Liver (tissue), 9 donors: ENCODE results near the gene PKD2L1. TPM values are rescaled to one million over a fixed set of nuclear protein-coding genes. Genes with fewer than 3 reads are reported as not detected.

Source experiments
- DNase-seq: peaks from one replicate; pipeline ENCODE4 v3.0.0-alpha.2; 2017; ENCODE audit warnings: low spot score
- H3K27ac ChIP-seq, 2 donors: one replicate each; pipeline ENCODE4 v1.7.0; 2013; ENCODE audit warnings: inconsistent platforms in 2 of 2, low read length in 2 of 2, control low read depth in 1 of 2, low read depth in 1 of 2, mild to moderate bottlenecking in 1 of 2
- H3K27me3 ChIP-seq, 4 donors: one replicate each; pipeline versions ENCODE4 v1.6.1 to v1.7.0; 2013; ENCODE audit warnings: low read length in 3 of 4, inconsistent platforms in 1 of 4, mild to moderate bottlenecking in 1 of 4, moderate library complexity in 1 of 4; ENCODE audit not compliant: control insufficient read depth in 4 of 4, insufficient read depth in 4 of 4
- H3K36me3 ChIP-seq, 4 donors: one replicate each; pipeline versions ENCODE4 v1.6.1 to v1.7.0; 2013; ENCODE audit warnings: low read length in 3 of 4, mild to moderate bottlenecking in 3 of 4, low read depth in 1 of 4, moderate library complexity in 1 of 4; ENCODE audit not compliant: control insufficient read depth in 4 of 4, insufficient read depth in 3 of 4
- H3K4me1 ChIP-seq, 4 donors: one replicate each; pipeline versions ENCODE4 v1.6.1 to v1.7.0; 2013; ENCODE audit warnings: low read length in 3 of 4, mild to moderate bottlenecking in 3 of 4, moderate library complexity in 1 of 4; ENCODE audit not compliant: control insufficient read depth in 4 of 4, insufficient read depth in 4 of 4
- H3K4me3 ChIP-seq, 3 donors: one replicate each; pipeline versions ENCODE4 v1.6.1 to v1.7.0; 2013; ENCODE audit warnings: low read length in 3 of 3, control low read depth in 1 of 3, low read depth in 1 of 3, mild to moderate bottlenecking in 1 of 3
- H3K9ac ChIP-seq, 2 donors: one replicate each; pipeline ENCODE4 v1.7.0; 2013; ENCODE audit warnings: low read length in 2 of 2, mild to moderate bottlenecking in 2 of 2, moderate library complexity in 2 of 2, control low read depth in 1 of 2, low read depth in 1 of 2
- H3K9me3 ChIP-seq, 4 donors: one replicate each; pipeline versions ENCODE4 v1.6.1 to v1.7.0; 2013; ENCODE audit warnings: low read length in 3 of 4; ENCODE audit not compliant: control insufficient read depth in 4 of 4
- EGR1 ChIP-seq, 2 donors: IDR thresholded peaks; 2 replicates each; pipeline ENCODE4 v1.6.1; 2016 to 2018; ENCODE audit warnings: antibody characterized with exemption in 2 of 2, low read depth in 2 of 2
- FOXA1 ChIP-seq: IDR thresholded peaks from 2 replicates; pipeline ENCODE4 v1.6.1; 2016; ENCODE audit warnings: antibody characterized with exemption
- FOXA2 ChIP-seq: IDR thresholded peaks from 2 replicates; pipeline ENCODE4 v1.6.1; 2016; ENCODE audit warnings: antibody characterized with exemption
- HNF4A ChIP-seq, 2 donors: conservative IDR thresholded peaks; 2 replicates each; pipeline ENCODE4 v1.6.1; 2016; ENCODE audit warnings: antibody characterized with exemption in 2 of 2, mild to moderate bottlenecking in 2 of 2
- HNF4G ChIP-seq: IDR thresholded peaks from 2 replicates; pipeline ENCODE4 v1.6.1; 2016; ENCODE audit warnings: antibody characterized with exemption
- JUND ChIP-seq, 2 donors: IDR thresholded peaks; 2 replicates each; pipeline ENCODE4 v1.6.1; 2016; ENCODE audit warnings: antibody characterized with exemption in 2 of 2
- NR2F2 ChIP-seq: IDR thresholded peaks from 2 replicates; pipeline ENCODE4 v1.6.1; 2016; ENCODE audit warnings: antibody characterized with exemption
- RAD21 ChIP-seq, 2 donors: IDR thresholded peaks; 2 replicates each; pipeline ENCODE4 v1.6.1; 2016; ENCODE audit warnings: antibody characterized with exemption in 2 of 2, mild to moderate bottlenecking in 2 of 2
- RXRA ChIP-seq, 2 donors: IDR thresholded peaks; 2 replicates each; pipeline ENCODE4 v1.6.1; 2017 to 2018; ENCODE audit warnings: antibody characterized with exemption in 2 of 2, mild to moderate bottlenecking in 1 of 2
- SP1 ChIP-seq: IDR thresholded peaks from 2 replicates; pipeline ENCODE4 v1.6.1; 2018; ENCODE audit warnings: antibody characterized with exemption, mild to moderate bottlenecking
- TAF1 ChIP-seq: conservative IDR thresholded peaks from 2 replicates; pipeline ENCODE4 v1.6.1; 2016; ENCODE audit warnings: antibody characterized with exemption, mild to moderate bottlenecking
- YY1 ChIP-seq: IDR thresholded peaks from 2 replicates; pipeline ENCODE4 v1.6.1; 2016; ENCODE audit warnings: antibody characterized with exemption, mild to moderate bottlenecking
- WGBS: extraction: QIAGEN DNeasy Blood & Tissue Kit; methylation state at CpG from one replicate; pipeline ENCODE4 v1.1.7; 2013; 5-methylcytosine and 5-hydroxymethylcytosine counted together
- polyA plus RNA-seq, 2 donors: library from polyadenylated mRNA; stranded (reverse) in 1 of 2; unstranded in 1 of 2; fragments of 200-250 nt in 1 of 2; fragments of >200 nt in 1 of 2; fragmentation: Nextera tagmentation in 1 of 2; extraction: Ambion mirVana in 1 of 2; gene quantifications; one replicate each; pipeline versions ENCODE4 v1.2.1 to v1.2.3, GENCODE V29; 2013 to 2015
- total RNA-seq, 2 donors: library from RNA; depleted of rRNA; stranded (reverse); fragments of >200 nt; gene quantifications; one replicate each; pipeline ENCODE4 v1.2.3, GENCODE V29; 2014
- TF ChIP-seq, protein P1 (sequence below): IDR thresholded peaks from 2 replicates; pipeline ENCODE4 v1.6.1; 2016; ENCODE audit warnings: antibody characterized with exemption
- TF ChIP-seq, protein P2 (sequence below): IDR thresholded peaks from 2 replicates; pipeline ENCODE4 v1.6.1; 2016; ENCODE audit warnings: antibody characterized with exemption
- TF ChIP-seq, protein P3 (sequence below): IDR thresholded peaks from 2 replicates; pipeline ENCODE4 v1.6.1; 2016; ENCODE audit warnings: antibody characterized with exemption, mild to moderate bottlenecking
- TF ChIP-seq, protein P4 (sequence below): fragments of 150-350 bp; IDR thresholded peaks from 2 replicates; pipeline ENCODE4 v1.5.1; 2017; ENCODE audit warnings: improper control_type of control experiment, low read depth, low read length; ENCODE audit not compliant: missing input control
- donor health status: healthy.
- donor health status: healthy.
- donor health status: healthy.
- donor health status: healthy.
- donor health status: healthy.

The PKD2L1 gene
- total and polyA plus RNA-seq, 4 donors: 0.06 to 0.15 (median 0.11) TPM

DNA sequence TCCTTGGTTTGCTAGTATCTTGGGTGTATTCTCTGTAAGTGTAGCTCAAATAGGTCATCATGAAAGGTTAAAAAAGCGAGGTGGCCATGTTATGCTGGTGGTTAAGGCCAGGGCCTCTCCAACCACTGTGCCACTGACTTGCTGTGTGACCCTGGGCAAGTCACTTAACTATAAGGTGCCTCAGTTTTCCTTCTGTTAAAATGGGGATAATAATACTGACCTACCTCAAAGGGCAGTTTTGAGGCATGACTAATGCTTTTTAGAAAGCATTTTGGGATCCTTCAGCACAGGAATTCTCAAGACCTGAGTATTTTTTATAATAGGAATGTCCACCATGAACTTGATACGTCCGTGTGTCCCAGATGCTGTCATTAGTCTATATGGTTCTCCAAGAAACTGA is 34.1 kb upstream of the PKD2L1 start:
- TF ChIP-seq SP1 (no peak), NR2F2 (no peak), FOXA2 (no peak)
- H3K9me3 ChIP-seq: no peaks in the 10 kb centered on the region
- no peak overlapping the region for H3K4me3 ChIP-seq
- H3K27me3 ChIP-seq: no peaks in the 10 kb centered on the region
- H3K27ac ChIP-seq: peak overlapping the region; percentile 64 to 79
- H3K36me3 ChIP-seq: peaks cover 0 to 2% (median 0%) of the 10 kb centered on the region in 4 donors
- WGBS: 83% methylated on average over 3 of the region's 3 CpGs
- DNase-seq: no peak
- peaks cover 6 to 46% (median 27%) of the 10 kb centered on the region in 4 donors for H3K4me1 ChIP-seq
- H3K9ac ChIP-seq: no peak overlapping the region

DNA sequence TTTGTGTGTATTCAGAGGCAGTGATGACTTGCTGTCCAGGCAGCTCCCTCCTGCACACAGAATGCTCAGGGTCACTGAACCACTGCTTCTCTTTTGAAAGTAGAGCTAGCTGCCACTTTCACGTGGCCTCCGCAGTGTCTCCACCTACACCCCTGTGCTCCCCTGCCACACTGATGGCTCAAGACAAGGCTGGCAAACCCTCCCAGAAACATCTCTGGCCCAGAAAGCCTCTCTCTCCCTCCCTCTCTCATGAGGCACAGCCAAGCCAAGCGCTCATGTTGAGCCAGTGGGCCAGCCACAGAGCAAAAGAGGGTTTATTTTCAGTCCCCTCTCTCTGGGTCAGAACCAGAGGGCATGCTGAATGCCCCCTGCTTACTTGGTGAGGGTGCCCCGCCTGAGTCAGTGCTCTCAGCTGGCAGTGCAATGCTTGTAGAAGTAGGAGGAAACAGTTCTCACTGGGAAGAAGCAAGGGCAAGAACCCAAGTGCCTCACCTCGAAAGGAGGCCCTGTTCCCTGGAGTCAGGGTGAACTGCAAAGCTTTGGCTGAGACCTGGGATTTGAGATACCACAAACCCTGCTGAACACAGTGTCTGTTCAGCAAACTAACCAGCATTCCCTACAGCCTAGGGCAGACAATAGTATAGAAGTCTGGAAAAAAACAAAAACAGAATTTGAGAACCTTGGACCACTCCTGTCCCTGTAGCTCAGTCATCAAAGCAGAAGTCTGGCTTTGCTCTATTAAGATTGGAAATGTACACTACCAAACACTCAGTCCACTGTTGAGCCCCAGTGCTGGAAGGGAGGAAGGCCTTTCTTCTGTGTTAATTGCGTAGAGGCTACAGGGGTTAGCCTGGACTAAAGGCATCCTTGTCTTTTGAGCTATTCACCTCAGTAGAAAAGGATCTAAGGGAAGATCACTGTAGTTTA is 32.8 kb upstream of the PKD2L1 start:
- TF ChIP-seq YY1 (peak; percentile 15), EGR1 (IDR thresholded peaks at IDR 0.05; ENCODE audit: low read depth in 2 of 2) (no peak), HNF4A (conservative IDR thresholded peaks at IDR 0.05) (peak; percentile 36 to 45), FOXA1 (no peak), SP1 (peak; percentile 59), TAF1 (no peak), RAD21 (IDR thresholded peaks at IDR 0.05) (peak in 1 of 2 donors; percentile 13), RXRA (IDR thresholded peaks at IDR 0.05) (peak; percentile 92)
- TF ChIP-seq, protein P1, sequence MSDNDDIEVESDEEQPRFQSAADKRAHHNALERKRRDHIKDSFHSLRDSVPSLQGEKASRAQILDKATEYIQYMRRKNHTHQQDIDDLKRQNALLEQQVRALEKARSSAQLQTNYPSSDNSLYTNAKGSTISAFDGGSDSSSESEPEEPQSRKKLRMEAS: peak; percentile 16
- TF ChIP-seq, protein P2, sequence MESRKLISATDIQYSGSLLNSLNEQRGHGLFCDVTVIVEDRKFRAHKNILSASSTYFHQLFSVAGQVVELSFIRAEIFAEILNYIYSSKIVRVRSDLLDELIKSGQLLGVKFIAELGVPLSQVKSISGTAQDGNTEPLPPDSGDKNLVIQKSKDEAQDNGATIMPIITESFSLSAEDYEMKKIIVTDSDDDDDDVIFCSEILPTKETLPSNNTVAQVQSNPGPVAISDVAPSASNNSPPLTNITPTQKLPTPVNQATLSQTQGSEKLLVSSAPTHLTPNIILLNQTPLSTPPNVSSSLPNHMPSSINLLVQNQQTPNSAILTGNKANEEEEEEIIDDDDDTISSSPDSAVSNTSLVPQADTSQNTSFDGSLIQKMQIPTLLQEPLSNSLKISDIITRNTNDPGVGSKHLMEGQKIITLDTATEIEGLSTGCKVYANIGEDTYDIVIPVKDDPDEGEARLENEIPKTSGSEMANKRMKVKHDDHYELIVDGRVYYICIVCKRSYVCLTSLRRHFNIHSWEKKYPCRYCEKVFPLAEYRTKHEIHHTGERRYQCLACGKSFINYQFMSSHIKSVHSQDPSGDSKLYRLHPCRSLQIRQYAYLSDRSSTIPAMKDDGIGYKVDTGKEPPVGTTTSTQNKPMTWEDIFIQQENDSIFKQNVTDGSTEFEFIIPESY: peak; percentile 15
- Histone ChIP-seq H3K36me3 (peaks cover 0 to 2% (median 0%) of the 10 kb centered on the region in 4 donors), H3K27ac (peak overlapping the region; percentile 55 to 89), H3K4me3 (no peak overlapping the region), H3K4me1 (peaks cover 6 to 53% (median 31%) of the 10 kb centered on the region in 4 donors), H3K27me3 (no peaks in the 10 kb centered on the region), H3K9ac (no peak overlapping the region), H3K9me3 (no peaks in the 10 kb centered on the region)
- no peak for DNase-seq
- WGBS: 57% methylated on average over 6 of the region's 6 CpGs

DNA sequence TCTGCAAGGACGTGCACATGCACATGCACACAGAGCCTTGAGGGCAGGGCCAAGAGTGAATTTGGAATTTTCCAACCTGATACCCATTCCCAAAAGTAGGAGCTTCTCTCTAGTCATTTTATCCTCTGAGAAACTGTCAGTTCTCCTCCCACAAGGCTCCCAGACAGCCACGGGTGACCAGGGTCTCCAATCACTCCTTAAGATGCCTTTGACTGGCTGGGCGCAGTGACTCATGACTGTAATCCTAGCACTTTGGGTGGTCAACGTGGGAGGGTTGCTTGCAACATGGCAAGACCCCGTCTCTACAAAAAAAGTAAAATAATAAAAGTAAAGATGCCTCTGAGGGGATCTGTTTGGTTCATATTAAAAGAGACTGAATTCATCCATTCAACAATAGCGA is 30.2 kb upstream of the PKD2L1 start:
- H3K4me1 ChIP-seq: peaks cover 6 to 72% (median 36%) of the 10 kb centered on the region in 4 donors
- peak overlapping the region; percentile 49 to 78 for H3K27ac ChIP-seq
- peaks cover 0 to 19% (median 12%) of the 10 kb centered on the region in 4 donors for H3K36me3 ChIP-seq
- no peak overlapping the region for H3K4me3 ChIP-seq
- H3K27me3 ChIP-seq: no peaks in the 10 kb centered on the region
- 69% methylated on average over 6 of the region's 6 CpGs for WGBS
- H3K9me3 ChIP-seq: no peaks in the 10 kb centered on the region
- DNase-seq: no peak
- no peak overlapping the region for H3K9ac ChIP-seq
- TF ChIP-seq JUND (IDR thresholded peaks at IDR 0.05) (no peak), RAD21 (IDR thresholded peaks at IDR 0.05) (no peak), YY1 (no peak), FOXA1 (no peak), HNF4G (no peak), EGR1 (IDR thresholded peaks at IDR 0.05; ENCODE audit: low read depth in 2 of 2) (no peak), FOXA2 (no peak), RXRA (IDR thresholded peaks at IDR 0.05) (no peak)
- TF ChIP-seq, protein P3, sequence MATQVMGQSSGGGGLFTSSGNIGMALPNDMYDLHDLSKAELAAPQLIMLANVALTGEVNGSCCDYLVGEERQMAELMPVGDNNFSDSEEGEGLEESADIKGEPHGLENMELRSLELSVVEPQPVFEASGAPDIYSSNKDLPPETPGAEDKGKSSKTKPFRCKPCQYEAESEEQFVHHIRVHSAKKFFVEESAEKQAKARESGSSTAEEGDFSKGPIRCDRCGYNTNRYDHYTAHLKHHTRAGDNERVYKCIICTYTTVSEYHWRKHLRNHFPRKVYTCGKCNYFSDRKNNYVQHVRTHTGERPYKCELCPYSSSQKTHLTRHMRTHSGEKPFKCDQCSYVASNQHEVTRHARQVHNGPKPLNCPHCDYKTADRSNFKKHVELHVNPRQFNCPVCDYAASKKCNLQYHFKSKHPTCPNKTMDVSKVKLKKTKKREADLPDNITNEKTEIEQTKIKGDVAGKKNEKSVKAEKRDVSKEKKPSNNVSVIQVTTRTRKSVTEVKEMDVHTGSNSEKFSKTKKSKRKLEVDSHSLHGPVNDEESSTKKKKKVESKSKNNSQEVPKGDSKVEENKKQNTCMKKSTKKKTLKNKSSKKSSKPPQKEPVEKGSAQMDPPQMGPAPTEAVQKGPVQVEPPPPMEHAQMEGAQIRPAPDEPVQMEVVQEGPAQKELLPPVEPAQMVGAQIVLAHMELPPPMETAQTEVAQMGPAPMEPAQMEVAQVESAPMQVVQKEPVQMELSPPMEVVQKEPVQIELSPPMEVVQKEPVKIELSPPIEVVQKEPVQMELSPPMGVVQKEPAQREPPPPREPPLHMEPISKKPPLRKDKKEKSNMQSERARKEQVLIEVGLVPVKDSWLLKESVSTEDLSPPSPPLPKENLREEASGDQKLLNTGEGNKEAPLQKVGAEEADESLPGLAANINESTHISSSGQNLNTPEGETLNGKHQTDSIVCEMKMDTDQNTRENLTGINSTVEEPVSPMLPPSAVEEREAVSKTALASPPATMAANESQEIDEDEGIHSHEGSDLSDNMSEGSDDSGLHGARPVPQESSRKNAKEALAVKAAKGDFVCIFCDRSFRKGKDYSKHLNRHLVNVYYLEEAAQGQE: no peak
- TF ChIP-seq, protein P4, sequence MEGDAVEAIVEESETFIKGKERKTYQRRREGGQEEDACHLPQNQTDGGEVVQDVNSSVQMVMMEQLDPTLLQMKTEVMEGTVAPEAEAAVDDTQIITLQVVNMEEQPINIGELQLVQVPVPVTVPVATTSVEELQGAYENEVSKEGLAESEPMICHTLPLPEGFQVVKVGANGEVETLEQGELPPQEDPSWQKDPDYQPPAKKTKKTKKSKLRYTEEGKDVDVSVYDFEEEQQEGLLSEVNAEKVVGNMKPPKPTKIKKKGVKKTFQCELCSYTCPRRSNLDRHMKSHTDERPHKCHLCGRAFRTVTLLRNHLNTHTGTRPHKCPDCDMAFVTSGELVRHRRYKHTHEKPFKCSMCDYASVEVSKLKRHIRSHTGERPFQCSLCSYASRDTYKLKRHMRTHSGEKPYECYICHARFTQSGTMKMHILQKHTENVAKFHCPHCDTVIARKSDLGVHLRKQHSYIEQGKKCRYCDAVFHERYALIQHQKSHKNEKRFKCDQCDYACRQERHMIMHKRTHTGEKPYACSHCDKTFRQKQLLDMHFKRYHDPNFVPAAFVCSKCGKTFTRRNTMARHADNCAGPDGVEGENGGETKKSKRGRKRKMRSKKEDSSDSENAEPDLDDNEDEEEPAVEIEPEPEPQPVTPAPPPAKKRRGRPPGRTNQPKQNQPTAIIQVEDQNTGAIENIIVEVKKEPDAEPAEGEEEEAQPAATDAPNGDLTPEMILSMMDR: no peak
- TF ChIP-seq, protein P2: no peak
- TF ChIP-seq, protein P1: no peak
